Measurements from ENCODE around the gene TBC1D1.

DNA sequence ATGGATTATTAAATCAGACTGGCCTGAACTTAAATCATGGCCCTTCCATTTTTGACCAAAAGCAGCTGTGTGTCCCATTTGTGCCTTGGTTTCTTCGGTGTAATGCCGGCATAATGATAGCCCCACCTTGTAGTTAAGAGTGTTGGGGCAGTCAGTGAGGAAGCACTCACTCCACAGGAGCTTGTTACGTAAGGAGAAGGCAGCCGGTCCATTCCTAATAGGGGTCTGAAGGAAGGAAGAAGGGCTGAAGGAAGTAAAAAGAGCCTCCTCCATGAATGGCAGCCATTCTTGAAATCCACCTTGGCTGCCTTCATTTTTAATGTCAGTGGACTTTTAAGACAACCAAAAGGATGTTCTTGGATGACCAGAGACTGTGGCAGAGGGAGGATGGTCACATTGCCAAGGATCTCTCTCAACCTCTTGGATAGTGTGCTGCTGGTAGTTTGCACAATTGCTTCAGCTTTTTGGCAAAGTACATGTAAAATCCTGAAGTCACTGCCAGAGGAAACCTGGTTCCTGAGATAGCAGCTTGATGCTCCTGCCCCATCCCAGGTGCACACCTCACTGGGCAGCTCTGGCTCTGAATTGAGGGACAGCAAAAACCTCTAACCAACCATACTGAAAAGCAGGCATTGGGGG, 182.8 kb downstream of the TBC1D1 start:
- no peak for TF ChIP-seq CTCF (optimal IDR thresholded peaks at IDR 0.05 in 1 of 3, IDR thresholded peaks at IDR 0.05 in 1 of 3, conservative IDR thresholded peaks at IDR 0.05 in 1 of 3; ENCODE audit: extremely low read depth in 1 of 3, insufficient read depth in 2 of 3, low read length in 3 of 3)
- TF ChIP-seq EZH2 (IDR thresholded peaks at IDR 0.05; ENCODE audit: low read length) = no peak

Data from keratinocyte (primary cell).